GM10266 (cell line): ENCODE measurements around the gene NFIB.

ENCODE experiments used
- DNase-seq: peaks from one replicate; pipeline ENCODE4 v3.0.0; 2012; ENCODE audit errors: extremely low spot score
- TF ChIP-seq, protein P1 (sequence below): IDR thresholded peaks from 2 replicates; pipeline ENCODE4 v1.5.1; 2012; ENCODE audit warnings: mild to moderate bottlenecking, low read depth; ENCODE audit not compliant: control insufficient read depth, insufficient read depth; ENCODE audit errors: missing control alignments

The NFIB gene

DNA sequence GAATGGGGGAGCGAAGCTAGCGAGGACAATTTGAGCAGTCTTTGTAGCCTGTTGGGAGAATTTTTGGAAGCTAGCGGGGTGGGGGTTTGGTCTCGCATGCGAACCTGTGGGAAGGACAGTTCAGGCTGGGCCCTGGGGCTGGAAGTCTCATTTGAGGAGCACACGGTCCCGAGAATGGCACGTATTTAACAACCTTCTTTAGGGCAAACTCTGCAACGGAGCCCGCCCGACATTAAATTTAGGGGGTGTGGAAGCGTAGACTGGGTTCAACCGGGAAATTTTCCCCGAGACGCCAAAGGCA lies 35.2 kb upstream of the NFIB start:
- TF ChIP-seq, protein P1, sequence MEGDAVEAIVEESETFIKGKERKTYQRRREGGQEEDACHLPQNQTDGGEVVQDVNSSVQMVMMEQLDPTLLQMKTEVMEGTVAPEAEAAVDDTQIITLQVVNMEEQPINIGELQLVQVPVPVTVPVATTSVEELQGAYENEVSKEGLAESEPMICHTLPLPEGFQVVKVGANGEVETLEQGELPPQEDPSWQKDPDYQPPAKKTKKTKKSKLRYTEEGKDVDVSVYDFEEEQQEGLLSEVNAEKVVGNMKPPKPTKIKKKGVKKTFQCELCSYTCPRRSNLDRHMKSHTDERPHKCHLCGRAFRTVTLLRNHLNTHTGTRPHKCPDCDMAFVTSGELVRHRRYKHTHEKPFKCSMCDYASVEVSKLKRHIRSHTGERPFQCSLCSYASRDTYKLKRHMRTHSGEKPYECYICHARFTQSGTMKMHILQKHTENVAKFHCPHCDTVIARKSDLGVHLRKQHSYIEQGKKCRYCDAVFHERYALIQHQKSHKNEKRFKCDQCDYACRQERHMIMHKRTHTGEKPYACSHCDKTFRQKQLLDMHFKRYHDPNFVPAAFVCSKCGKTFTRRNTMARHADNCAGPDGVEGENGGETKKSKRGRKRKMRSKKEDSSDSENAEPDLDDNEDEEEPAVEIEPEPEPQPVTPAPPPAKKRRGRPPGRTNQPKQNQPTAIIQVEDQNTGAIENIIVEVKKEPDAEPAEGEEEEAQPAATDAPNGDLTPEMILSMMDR = no peak
- no peak for DNase-seq

DNA sequence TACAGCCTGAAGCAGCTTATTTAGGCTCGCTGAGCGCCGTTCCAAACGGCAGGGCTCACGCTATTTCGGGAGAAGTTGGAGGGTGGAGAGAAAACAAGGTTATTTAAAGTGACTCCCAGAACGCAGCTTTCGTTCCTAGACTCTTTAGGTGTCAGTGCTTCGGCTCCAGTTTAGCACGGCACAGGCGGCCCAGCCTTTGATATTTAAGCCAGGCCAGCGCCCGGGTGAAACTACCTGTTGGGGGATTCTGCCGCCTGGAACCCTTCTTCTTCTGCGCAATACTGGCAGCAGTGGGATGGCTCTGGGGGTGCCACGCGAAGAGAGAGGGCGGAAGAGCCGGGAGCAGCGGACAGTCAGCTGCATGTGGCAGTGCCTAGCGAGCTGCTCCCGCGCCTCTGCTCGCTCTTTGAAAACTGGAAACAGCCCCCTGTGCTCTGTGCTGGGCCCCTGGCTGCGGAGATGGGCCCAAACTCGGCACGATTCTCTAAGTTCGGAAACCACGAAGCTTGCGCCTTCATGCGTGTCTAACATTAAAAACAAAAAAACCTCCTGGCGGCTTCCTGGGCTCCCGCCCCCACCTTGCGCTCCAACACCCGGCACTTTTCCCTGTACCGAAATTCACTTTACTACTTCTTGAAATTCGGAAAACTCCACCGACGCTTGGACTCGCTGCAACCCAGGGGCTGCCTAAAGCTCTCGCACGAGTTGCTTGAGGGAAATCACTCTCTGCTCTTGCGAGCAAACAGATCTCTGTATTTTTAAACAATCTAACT lies 34.6 kb upstream of the NFIB start:
- TF ChIP-seq, protein P1 = no peak
- no peak for DNase-seq

DNA sequence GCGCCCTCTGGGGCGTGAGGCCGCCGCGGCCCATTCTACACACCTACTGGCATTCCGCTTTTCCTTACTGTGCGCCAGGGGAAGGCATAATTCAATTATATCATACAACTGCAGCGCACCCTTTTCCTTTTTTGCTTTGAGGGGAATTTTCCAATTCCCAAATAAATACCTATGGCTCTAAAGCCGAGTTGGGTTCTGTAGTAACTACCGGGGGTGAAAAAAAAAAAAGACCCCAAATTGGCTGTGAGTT lies 34.1 kb upstream of the NFIB start:
- no peak for DNase-seq
- TF ChIP-seq, protein P1 = no peak

DNA sequence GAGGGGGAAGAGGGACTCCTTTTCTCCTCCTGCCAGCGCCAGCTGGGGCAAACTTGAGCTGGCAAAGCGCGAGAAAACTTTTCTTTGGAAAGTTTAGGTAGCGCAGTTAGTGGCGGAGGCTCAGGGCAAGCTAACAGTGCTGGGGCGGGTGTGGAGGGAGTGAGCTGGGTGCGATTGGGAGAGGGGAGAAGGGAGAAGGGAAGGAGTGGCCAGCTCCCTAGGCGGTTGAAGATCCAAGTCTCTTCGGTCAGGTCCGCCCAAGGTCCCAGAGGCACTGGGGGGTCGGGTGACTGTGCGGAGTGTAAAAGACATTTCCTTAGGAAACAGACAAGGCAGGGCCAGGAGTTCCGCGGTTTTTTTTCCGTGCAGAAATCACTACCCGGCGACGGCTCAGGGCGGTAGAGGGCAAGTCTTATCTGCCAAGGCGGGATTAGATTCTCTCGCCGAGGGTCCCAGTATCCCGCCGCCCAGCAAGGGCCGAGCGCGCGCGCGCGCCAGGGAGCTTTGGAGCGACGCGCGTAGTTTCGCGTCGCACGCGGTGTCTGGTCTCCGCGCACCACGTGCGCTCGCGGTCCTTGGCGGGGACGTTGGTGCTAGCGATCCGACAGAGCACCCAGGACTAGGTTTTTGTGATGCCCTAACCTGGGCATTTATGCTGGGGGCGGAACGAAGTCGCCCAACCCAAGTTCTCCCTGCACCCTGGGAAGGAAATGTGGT lies 33.6 kb upstream of the NFIB start:
- no peak for DNase-seq
- TF ChIP-seq, protein P1 = no peak

DNA sequence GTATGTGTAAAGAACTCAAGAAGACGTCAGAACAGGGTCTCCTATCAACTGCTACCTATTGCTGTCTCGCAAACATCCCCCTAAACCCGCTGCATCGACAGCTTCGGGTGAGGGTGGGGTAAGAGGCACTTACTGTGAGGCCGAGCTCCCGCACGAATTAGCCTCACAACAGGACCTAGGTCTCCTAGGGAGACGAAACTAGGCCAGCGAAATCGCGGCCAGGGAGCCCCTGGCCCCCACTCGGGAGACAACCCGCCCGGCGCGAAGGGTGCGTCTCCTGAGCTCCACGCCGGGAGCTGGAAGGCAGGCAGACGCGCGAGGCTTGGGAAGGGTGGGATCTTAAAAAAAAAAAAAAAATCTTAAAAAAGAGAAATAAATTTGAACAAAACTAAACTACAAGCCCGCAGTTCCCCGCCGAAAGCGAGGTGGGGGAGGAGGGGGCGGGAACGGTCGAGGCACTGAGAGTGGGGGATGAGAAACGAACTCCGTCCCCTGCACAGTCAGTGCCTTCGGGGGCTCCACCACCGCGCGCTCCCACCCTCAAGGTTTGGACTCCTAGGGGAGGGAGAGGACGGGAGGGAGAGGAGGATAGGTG lies 33.0 kb upstream of the NFIB start:
- TF ChIP-seq, protein P1 = no peak
- DNase-seq = no peak

DNA sequence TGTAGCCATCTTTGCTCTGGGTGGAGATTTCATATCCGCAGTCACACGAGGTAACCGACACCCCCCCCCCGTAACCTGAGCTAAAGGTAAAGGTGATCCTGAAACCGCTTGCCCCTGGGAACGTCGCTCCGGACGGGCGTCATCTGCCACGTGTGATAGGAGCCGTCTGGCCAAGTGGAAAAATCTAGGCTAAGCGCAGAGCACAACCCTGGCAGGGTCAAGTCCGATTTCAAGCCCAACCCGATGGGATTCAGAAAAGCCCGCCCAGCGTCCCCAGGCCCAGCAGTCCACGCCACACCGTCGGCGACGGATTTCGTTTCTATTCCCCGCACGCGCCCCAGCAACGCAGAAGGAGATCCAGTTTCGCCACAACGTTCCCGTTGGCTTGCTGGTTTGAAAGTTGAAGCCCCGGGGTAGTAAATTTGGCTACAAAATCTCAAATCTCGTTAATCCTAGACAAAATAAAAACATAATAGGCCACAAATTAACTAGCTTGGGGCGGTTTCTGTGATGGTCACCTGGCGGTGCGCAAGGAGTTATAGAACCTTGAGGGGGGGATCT lies 32.4 kb upstream of the NFIB start:
- TF ChIP-seq, protein P1 = no peak
- no peak for DNase-seq
